Measurements from ENCODE around the gene TMA16. TPM values are rescaled to one million over a fixed set of nuclear protein-coding genes. Genes with fewer than 3 reads are reported as not detected.

Gene TMA16
- total RNA-seq, 1 donor from 2014 or later, result 19.0 TPM

DNA sequence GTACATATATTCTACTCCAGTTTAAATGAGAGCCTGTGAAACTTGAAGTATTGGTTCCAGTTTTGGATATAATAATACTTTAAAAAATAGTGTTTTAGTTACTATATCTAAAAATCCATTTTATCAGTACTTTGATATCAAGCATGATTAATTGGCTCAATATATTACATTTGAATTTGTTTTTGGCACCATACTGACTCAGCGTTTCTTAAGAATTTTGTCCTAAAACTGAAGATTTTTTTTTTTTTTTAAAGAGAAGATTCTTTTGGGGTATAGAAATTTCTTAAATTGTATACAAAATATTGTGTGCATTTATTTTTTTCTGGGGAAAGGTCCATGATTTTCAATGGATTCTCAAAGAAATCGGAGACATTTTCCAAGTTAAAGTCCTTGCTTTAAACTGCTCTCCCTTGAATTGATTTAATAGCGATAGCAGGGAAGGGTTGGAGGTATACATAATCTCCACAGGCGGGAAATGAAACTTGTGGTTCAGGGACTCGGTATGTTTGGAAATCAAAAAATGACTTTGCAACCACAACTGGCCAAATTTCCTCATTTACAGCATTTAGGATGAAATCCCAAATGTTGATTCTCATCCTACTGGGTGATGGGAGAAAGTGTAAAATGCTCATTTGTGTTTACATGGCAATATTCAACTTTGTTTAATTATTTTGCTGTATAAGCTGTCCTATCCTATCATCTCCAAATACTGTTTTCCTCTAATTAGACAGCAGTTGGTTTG lies 62.3 kb downstream of the TMA16 start:
- Mint-ChIP-seq H3K27ac (ENCODE audit: unreplicated experiment) (no peak overlapping the region), H3K4me1 (ENCODE audit: unreplicated experiment) (no peaks in the 10 kb centered on the region), H3K4me3 (ENCODE audit: unreplicated experiment) (no peak overlapping the region), H3K27me3 (ENCODE audit: unreplicated experiment) (no peaks in the 10 kb centered on the region), H3K36me3 (ENCODE audit: low read depth, unreplicated experiment) (no peaks in the 10 kb centered on the region), H3K9me3 (ENCODE audit: unreplicated experiment) (no peaks in the 10 kb centered on the region)
- TF ChIP-seq, protein P1, sequence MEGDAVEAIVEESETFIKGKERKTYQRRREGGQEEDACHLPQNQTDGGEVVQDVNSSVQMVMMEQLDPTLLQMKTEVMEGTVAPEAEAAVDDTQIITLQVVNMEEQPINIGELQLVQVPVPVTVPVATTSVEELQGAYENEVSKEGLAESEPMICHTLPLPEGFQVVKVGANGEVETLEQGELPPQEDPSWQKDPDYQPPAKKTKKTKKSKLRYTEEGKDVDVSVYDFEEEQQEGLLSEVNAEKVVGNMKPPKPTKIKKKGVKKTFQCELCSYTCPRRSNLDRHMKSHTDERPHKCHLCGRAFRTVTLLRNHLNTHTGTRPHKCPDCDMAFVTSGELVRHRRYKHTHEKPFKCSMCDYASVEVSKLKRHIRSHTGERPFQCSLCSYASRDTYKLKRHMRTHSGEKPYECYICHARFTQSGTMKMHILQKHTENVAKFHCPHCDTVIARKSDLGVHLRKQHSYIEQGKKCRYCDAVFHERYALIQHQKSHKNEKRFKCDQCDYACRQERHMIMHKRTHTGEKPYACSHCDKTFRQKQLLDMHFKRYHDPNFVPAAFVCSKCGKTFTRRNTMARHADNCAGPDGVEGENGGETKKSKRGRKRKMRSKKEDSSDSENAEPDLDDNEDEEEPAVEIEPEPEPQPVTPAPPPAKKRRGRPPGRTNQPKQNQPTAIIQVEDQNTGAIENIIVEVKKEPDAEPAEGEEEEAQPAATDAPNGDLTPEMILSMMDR (IDR thresholded peaks at IDR 0.05; ENCODE audit: unreplicated experiment), result no peak
- DNase-seq (ENCODE audit: low spot score), result no peak

DNA sequence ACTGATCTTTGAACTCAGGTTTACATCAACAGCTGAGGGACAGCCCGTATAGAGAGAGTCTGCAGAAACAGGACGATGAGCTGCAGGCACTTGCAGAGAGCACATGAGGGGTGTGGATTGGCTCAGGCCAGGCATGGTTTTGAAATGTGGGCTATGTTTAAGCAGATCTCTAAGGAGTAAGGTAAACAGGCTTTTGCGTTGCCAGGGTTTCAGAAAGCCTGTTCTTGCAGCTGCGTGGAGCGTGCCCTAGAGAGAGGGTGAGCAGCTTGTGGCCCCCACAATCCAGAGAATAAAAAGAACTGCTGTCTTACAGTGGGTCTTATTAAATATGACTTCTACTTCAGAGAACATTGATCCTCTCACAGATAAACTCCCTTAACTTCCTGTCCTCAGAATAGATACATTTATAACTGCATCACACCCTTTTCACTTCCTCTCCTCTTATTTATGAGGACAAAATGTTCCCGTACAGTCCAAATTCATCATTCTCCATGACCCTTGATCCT lies 64.1 kb downstream of the TMA16 start:
- H3K27ac Mint-ChIP-seq (ENCODE audit: unreplicated experiment), result no peak overlapping the region
- TF ChIP-seq, protein P1 (IDR thresholded peaks at IDR 0.05; ENCODE audit: unreplicated experiment), result no peak
- no peaks in the 10 kb centered on the region for H3K27me3 Mint-ChIP-seq (ENCODE audit: unreplicated experiment)
- no peak for DNase-seq (ENCODE audit: low spot score)
- no peaks in the 10 kb centered on the region for H3K9me3 Mint-ChIP-seq (ENCODE audit: unreplicated experiment)
- no peak overlapping the region for H3K4me3 Mint-ChIP-seq (ENCODE audit: unreplicated experiment)
- no peaks in the 10 kb centered on the region for H3K4me1 Mint-ChIP-seq (ENCODE audit: unreplicated experiment)
- H3K36me3 Mint-ChIP-seq (ENCODE audit: low read depth, unreplicated experiment), result no peaks in the 10 kb centered on the region

DNA sequence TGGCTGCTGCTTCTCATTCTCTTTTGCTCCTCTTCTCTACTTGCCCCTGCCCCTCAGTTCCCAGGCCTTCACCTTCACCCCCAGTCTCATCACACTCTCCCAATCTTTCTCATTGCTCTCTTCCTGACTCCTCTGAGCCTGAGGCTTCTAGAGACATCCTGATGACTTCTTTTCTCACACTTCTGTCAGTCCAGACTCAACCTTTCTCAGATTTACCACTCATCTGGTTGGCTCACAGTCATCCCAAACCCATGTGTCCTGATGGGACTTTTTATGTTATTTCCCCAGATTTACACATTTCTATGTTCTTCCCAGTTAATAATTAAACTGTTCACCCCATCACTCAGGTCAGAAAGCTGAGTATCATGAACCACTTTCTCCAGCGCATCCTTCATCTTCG lies 68.0 kb downstream of the TMA16 start:
- H3K27ac Mint-ChIP-seq (ENCODE audit: unreplicated experiment), result no peak overlapping the region
- TF ChIP-seq, protein P1 (IDR thresholded peaks at IDR 0.05; ENCODE audit: unreplicated experiment), result no peak
- no peaks in the 10 kb centered on the region for H3K27me3 Mint-ChIP-seq (ENCODE audit: unreplicated experiment)
- H3K36me3 Mint-ChIP-seq (ENCODE audit: low read depth, unreplicated experiment), result no peaks in the 10 kb centered on the region
- no peak for DNase-seq (ENCODE audit: low spot score)
- H3K4me3 Mint-ChIP-seq (ENCODE audit: unreplicated experiment), result no peak overlapping the region
- H3K9me3 Mint-ChIP-seq (ENCODE audit: unreplicated experiment), result no peaks in the 10 kb centered on the region
- H3K4me1 Mint-ChIP-seq (ENCODE audit: unreplicated experiment), result no peaks in the 10 kb centered on the region

DNA sequence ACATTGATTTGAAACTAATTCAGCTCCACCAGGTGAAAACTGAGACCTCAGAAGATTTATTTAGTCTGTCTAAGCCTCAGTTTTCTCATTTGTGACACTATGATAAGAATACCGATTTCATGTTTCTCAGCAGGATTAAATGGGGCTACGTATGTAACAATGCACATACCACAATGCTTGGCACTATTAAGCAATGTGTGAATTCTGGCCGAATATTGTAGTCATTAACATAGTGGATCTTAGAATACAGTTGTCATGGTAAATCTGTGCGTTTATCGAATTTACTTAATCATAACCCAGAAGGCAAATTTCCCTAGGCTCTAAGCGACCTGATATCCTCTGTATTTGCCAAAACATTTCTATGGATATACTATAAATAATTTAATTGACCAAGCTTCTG lies 69.1 kb downstream of the TMA16 start:
- TF ChIP-seq, protein P1 (IDR thresholded peaks at IDR 0.05; ENCODE audit: unreplicated experiment), result no peak
- Mint-ChIP-seq H3K9me3 (ENCODE audit: unreplicated experiment) (no peaks in the 10 kb centered on the region), H3K36me3 (ENCODE audit: low read depth, unreplicated experiment) (no peaks in the 10 kb centered on the region), H3K4me1 (ENCODE audit: unreplicated experiment) (no peaks in the 10 kb centered on the region), H3K4me3 (ENCODE audit: unreplicated experiment) (no peak overlapping the region), H3K27me3 (ENCODE audit: unreplicated experiment) (no peaks in the 10 kb centered on the region), H3K27ac (ENCODE audit: unreplicated experiment) (no peak overlapping the region)
- DNase-seq (ENCODE audit: low spot score), result no peak

DNA sequence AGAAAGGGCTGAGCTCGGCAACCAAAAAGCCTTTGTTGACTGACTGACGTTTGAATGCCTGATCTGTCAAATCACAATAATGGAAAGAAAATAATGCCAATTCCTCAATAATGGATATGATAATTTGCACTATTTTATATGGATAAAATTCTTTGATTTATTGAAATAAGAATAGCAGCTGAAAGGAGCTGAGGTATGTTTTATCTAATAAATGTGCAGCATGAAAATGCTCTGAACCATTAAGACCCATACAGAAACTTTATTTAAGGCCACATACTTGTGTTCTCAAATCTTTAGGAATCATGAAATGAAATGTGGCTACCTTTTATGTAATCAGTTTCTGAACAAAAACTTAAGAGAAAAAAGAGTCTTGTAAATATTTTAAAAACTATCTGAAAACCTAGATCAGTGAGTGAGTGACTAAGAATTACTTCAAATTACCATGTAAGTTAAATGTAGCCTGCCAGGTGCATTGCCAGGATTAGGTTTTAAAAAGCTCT lies 69.8 kb downstream of the TMA16 start:
- Mint-ChIP-seq H3K9me3 (ENCODE audit: unreplicated experiment) (no peaks in the 10 kb centered on the region), H3K36me3 (ENCODE audit: low read depth, unreplicated experiment) (no peaks in the 10 kb centered on the region), H3K4me1 (ENCODE audit: unreplicated experiment) (no peaks in the 10 kb centered on the region), H3K4me3 (ENCODE audit: unreplicated experiment) (no peak overlapping the region), H3K27ac (ENCODE audit: unreplicated experiment) (no peak overlapping the region), H3K27me3 (ENCODE audit: unreplicated experiment) (no peaks in the 10 kb centered on the region)
- no peak for DNase-seq (ENCODE audit: low spot score)
- TF ChIP-seq, protein P1 (IDR thresholded peaks at IDR 0.05; ENCODE audit: unreplicated experiment), result no peak

All from endothelial cell (in vitro differentiated cells).